K562 (cell line): ENCODE results near the gene B3GALNT1. TPM values are rescaled to one million over a fixed set of nuclear protein-coding genes. Genes with fewer than 3 reads are reported as not detected.

Experiments
- ATAC-seq: fragments of 200-7000 bp; cut with Tn5 transposase; 3 replicates; pipeline ENCODE4 v1.9.1; 2020; ENCODE audit warnings: moderate library complexity
- BruUV-seq: library from RNA; stranded (reverse); fragments of 400-500 nt; replicated peaks from 2 replicates; lab custom pipeline; 2021; lab: Mats Ljungman, UMichigan
- CTCF ChIA-PET: fragments of 300-600 bp; formaldehyde crosslinking; extraction: SDS; loops from one replicate; lab custom pipeline; 2021; ENCODE audit warnings: low intra/inter-chr PET ratio; lab: Yijun Ruan, JAX
- POLR2A ChIA-PET: fragments of 300-600, 350-650 bp; sonication (Branson Sonifier 250); formaldehyde crosslinking; extraction: SDS; loops from one replicate; lab custom pipeline; 2021; ENCODE audit warnings: antibody characterized with exemption, inconsistent platforms; lab: Yijun Ruan, JAX
- DNase-seq, 4 experiments: peaks; one replicate each; pipeline versions ENCODE4 v3.0.0 to v3.0.0-alpha.2; 2011 to 2018; ENCODE audit warnings: low spot score in 3 of 4, mixed read lengths in 3 of 4; ENCODE audit errors: extremely low read depth in 1 of 4
- FAIRE-seq: peaks from 2 replicates; lab custom pipeline; 2011; peaks lifted over from hg19 to GRCh38; lab: Jason Lieb, UNC
- H2AFZ ChIP-seq: 2 replicates; pipeline ENCODE4 v1.6.0; 2011; ENCODE audit warnings: low read depth, low read length, control low read depth, inconsistent platforms
- H3K27ac ChIP-seq: fragments of 200-600 bp; 3 replicates; pipeline ENCODE4 v1.8.0; 2011; ENCODE audit warnings: low read depth, mild to moderate bottlenecking, control low read depth, inconsistent platforms, low read length, moderate library complexity, mixed read lengths; ENCODE audit errors: extremely low read depth
- H3K27me3 ChIP-seq, 2 experiments: fragments of 300-600 bp in 1 of 2; 2 replicates in 1 of 2; 3 replicates in 1 of 2; pipeline versions ENCODE4 v1.6.0 to v1.8.0; 2011; ENCODE audit warnings: inconsistent platforms in 2 of 2, low read length in 2 of 2, mild to moderate bottlenecking in 1 of 2, mixed read lengths in 1 of 2, moderate library complexity in 1 of 2; ENCODE audit not compliant: control insufficient read depth in 2 of 2, insufficient read depth in 2 of 2
- H3K36me3 ChIP-seq: fragments of 300-600 bp; 3 replicates; pipeline ENCODE4 v1.8.0; 2011; ENCODE audit warnings: mild to moderate bottlenecking, low read length, inconsistent platforms; ENCODE audit not compliant: control insufficient read depth, insufficient read depth
- H3K4me1 ChIP-seq, 2 experiments: fragments of 200-600 bp in 1 of 2; replicated peaks in 1 of 2; 2 replicates in 1 of 2; 3 replicates in 1 of 2; pipeline versions ENCODE4 v1.5.1 to v1.8.0; 2011; ENCODE audit warnings: inconsistent platforms in 2 of 2, low read length in 2 of 2, mild to moderate bottlenecking in 1 of 2, mixed read lengths in 1 of 2, moderate library complexity in 1 of 2; ENCODE audit not compliant: control insufficient read depth in 2 of 2, insufficient read depth in 2 of 2
- H3K4me2 ChIP-seq: 2 replicates; pipeline ENCODE4 v1.6.1; 2011; ENCODE audit warnings: low read length, control low read depth, inconsistent platforms, mixed read lengths; ENCODE audit not compliant: insufficient read depth
- H3K4me3 ChIP-seq: fragments of 200-600 bp; sonication (generic), shearing (Covaris generic); 2 replicates; pipeline ENCODE4 v1.5.1; 2016; ENCODE audit warnings: control low read depth, inconsistent platforms
- H3K79me2 ChIP-seq: fragments of 200-600 bp; 3 replicates; pipeline ENCODE4 v1.8.0; 2011; ENCODE audit warnings: low read length, inconsistent platforms; ENCODE audit not compliant: control insufficient read depth, insufficient read depth
- H3K9ac ChIP-seq, 2 experiments: 2 replicates each; pipeline versions ENCODE4 v1.6.0 to v1.6.1; 2011; ENCODE audit warnings: low read depth in 2 of 2, low read length in 2 of 2, control low read depth in 1 of 2, inconsistent platforms in 1 of 2, mild to moderate bottlenecking in 1 of 2, mixed read lengths in 1 of 2; ENCODE audit not compliant: insufficient read depth in 1 of 2
- H3K9me1 ChIP-seq: one replicate; pipeline ENCODE4 v1.6.0; 2011; ENCODE audit warnings: inconsistent platforms, mild to moderate bottlenecking, low read length, moderate library complexity; ENCODE audit not compliant: control insufficient read depth, insufficient read depth
- H3K9me3 ChIP-seq: replicated peaks from 2 replicates; pipeline ENCODE4 v1.5.1; 2011; ENCODE audit warnings: low read depth, low read length, inconsistent platforms; ENCODE audit not compliant: control insufficient read depth, insufficient read depth
- H4K20me1 ChIP-seq: replicated peaks from 2 replicates; pipeline ENCODE4 v1.6.1; 2011; ENCODE audit warnings: low read length, inconsistent platforms, mixed read lengths; ENCODE audit not compliant: control insufficient read depth, insufficient read depth
- ASH1L ChIP-seq: fragments of 450-650 bp; IDR thresholded peaks from 2 replicates; pipeline ENCODE4 v1.6.1; 2018; ENCODE audit warnings: borderline replicate concordance, mild to moderate bottlenecking, low read depth; ENCODE audit not compliant: partially characterized antibody
- CC2D1A ChIP-seq: fragments of 450-650 bp; IDR thresholded peaks from 2 replicates; pipeline ENCODE4 v1.6.1; 2017; ENCODE audit warnings: mild to moderate bottlenecking
- CHD4 ChIP-seq: fragments of 200-600 bp; sonication (generic); IDR thresholded peaks from 3 replicates; pipeline ENCODE4 v1.6.1; 2012; ENCODE audit warnings: low read depth, mild to moderate bottlenecking, mixed read lengths, low read length, inconsistent platforms; ENCODE audit not compliant: insufficient read depth, insufficient replicate concordance, poor library complexity, severe bottlenecking
- DACH1 ChIP-seq: fragments of 450-650 bp; IDR thresholded peaks from 2 replicates; pipeline ENCODE4 v1.6.1; 2018; ENCODE audit not compliant: partially characterized antibody
- GTF2F1 ChIP-seq: IDR thresholded peaks from 2 replicates; pipeline ENCODE4 v1.6.1; 2011; ENCODE audit warnings: low read depth, low read length, improper control_type of control experiment
- GTF3C2 ChIP-seq: IDR thresholded peaks from 3 replicates; pipeline ENCODE4 v1.6.1; 2011; ENCODE audit warnings: borderline replicate concordance, mild to moderate bottlenecking, moderate library complexity; ENCODE audit not compliant: insufficient read length; ENCODE audit errors: extremely low read depth
- HMBOX1 ChIP-seq: sonication (generic); IDR thresholded peaks from 2 replicates; pipeline ENCODE4 v1.6.1; 2016
- HSF4 ChIP-seq: fragments of 250-450 bp; sonication (Bioruptor Pico); IDR thresholded peaks from 2 replicates; pipeline ENCODE4 v2.1.2; 2022; ENCODE audit warnings: mild to moderate bottlenecking, moderate library complexity, borderline replicate concordance
- PTBP1 ChIP-seq: fragments of 200-400 bp; formaldehyde crosslinking; IDR thresholded peaks from 2 replicates; pipeline ENCODE4 v1.6.1; 2017; ENCODE audit warnings: low read depth, low read length
- SRF ChIP-seq, 2 experiments: fragments of 250-450, 450-650 bp in 1 of 2; sonication (Bioruptor Pico) in 1 of 2; sonication (generic) in 1 of 2; formaldehyde crosslinking; IDR thresholded peaks; 2 replicates each; pipeline versions ENCODE4 v1.5.0 to v1.5.1; 2020 to 2022; ENCODE audit warnings: mild to moderate bottlenecking in 1 of 2, missing genetic modification reagents in 1 of 2
- ZKSCAN3 ChIP-seq: fragments of 250-450 bp; sonication (Bioruptor Pico); IDR thresholded peaks from 2 replicates; pipeline ENCODE4 v1.4.0; 2020
- ZNF57 ChIP-seq: fragments of 450-650 bp; formaldehyde crosslinking; IDR thresholded peaks from 2 replicates; pipeline ENCODE4 v1.4.0; 2020; ENCODE audit warnings: mild to moderate bottlenecking, moderate library complexity
- ZNF584 ChIP-seq: fragments of 200-800 bp; sonication (Bioruptor generic); IDR thresholded peaks from 2 replicates; pipeline ENCODE4 v1.6.1; 2016; ENCODE audit warnings: low read depth, mild to moderate bottlenecking, missing genetic modification characterization, missing compliant biosample characterization
- ZNF79 ChIP-seq: fragments of 250-450 bp; sonication (Bioruptor Pico); IDR thresholded peaks from 2 replicates; pipeline ENCODE4 v1.4.0; 2020; ENCODE audit warnings: low read depth, mild to moderate bottlenecking, moderate library complexity
- in situ Hi-C: fragments of 300-500 bp; cut with MboI; formaldehyde crosslinking; loops from 4 replicates; pipeline ENCODE4 v1.15.0; 2018; ENCODE audit warnings: inconsistent platforms, mixed read lengths
- intact Hi-C: fragments of 100-400 bp; cut with micrococcal nuclease; formaldehyde crosslinking; loops from 2 replicates; pipeline ENCODE4 v1.14.2; 2022
- polyA plus RNA-seq, 8 experiments: library from polyadenylated mRNA; depleted of rRNA in 4 of 8; stranded (reverse) in 5 of 8; unstranded in 3 of 8; fragments of >200 nt; fragmentation: Nextera tagmentation in 2 of 8; fragmentation: Illumina TruSeq in 1 of 8; extraction: Ambion mirVana in 2 of 8; extraction: Trizol in 1 of 8; gene quantifications; 2 replicates each; pipeline versions ENCODE4 v1.2.1 to v1.2.3, GENCODE V29; 2011 to 2014; ENCODE audit warnings: inconsistent platforms in 1 of 8, missing spikeins in 1 of 8
- total RNA-seq, 7 experiments: library from RNA; depleted of rRNA in 6 of 7; stranded (reverse); fragments of >200 nt in 6 of 7; fragmentation: Illumina TruSeq in 2 of 7; extraction: Trizol in 2 of 7; gene quantifications; 2 replicates each; pipeline versions ENCODE4 v1.2.1 to v1.2.3, GENCODE V29; 2011 to 2021; ENCODE audit warnings: low replicate concordance in 1 of 7

B3GALNT1 gene
- total and polyA plus RNA-seq, 9 of the 15 experiments (the other 6 are each of a cell fraction or from before 2014, with no cell fraction given), result 0.53 to 2.0 (median 1.2) TPM

GRCh38 chr3:161150001-161150525 lies 44.9 kb upstream of the B3GALNT1 start:
- no peak overlapping the region for H3K4me2 ChIP-seq
- TF ChIP-seq ASH1L (no peak), GTF3C2 (no peak), ZNF79 (CRISPR knock-in tag) (no peak), PTBP1 (no peak), GTF2F1 (no peak), ZKSCAN3 (CRISPR knock-in tag) (no peak), SRF (CRISPR knock-in tag; IDR thresholded peaks at IDR 0.05) (no peak), DACH1 (no peak), ZNF584 (CRISPR knock-in tag) (no peak), CC2D1A (no peak), ZNF57 (CRISPR knock-in tag) (no peak), HSF4 (no peak), HMBOX1 (no peak), CHD4 (no peak)
- POLR2A ChIA-PET, result no interaction called here
- intact Hi-C loops, result no loop called here
- no peaks in the 10 kb centered on the region for H3K9me3 ChIP-seq
- FAIRE-seq (no peak), ATAC-seq (no peak), DNase-seq (no peak)
- H3K4me1 ChIP-seq, result no peaks in the 10 kb centered on the region
- no peaks in the 10 kb centered on the region for H3K79me2 ChIP-seq
- CTCF ChIA-PET, result no interaction called here
- no peaks in the 10 kb centered on the region for H3K27me3 ChIP-seq
- no peak overlapping the region for H2AFZ ChIP-seq
- no peaks in the 10 kb centered on the region for H4K20me1 ChIP-seq
- BruUV-seq, result no TSS peak
- in situ Hi-C loops, result no loop called here
- H3K36me3 ChIP-seq, result no peaks in the 10 kb centered on the region
- H3K4me3 ChIP-seq, result no peak overlapping the region
- no peaks in the 10 kb centered on the region for H3K9me1 ChIP-seq
- H3K27ac ChIP-seq, result no peak overlapping the region
- H3K9ac ChIP-seq, result no peak overlapping the region
